Urinary bladder (tissue), 4 donors: Measurements from ENCODE around the gene GPR18. TPM values are rescaled to one million over a fixed set of nuclear protein-coding genes. Genes with fewer than 3 reads are reported as not detected.
"Not testable (repeated sequence)": the region's sequence is repeated elsewhere in the genome, so short reads cannot be mapped to it uniquely, and the experiment has no call there.

Experiments used
- DNase-seq: peaks from one replicate; pipeline ENCODE4 v3.0.0-alpha.2; 2015; ENCODE audit errors: extremely low spot score
- H3K27ac ChIP-seq: one replicate; pipeline ENCODE4 v1.5.1; 2013; ENCODE audit warnings: low read depth, mild to moderate bottlenecking, moderate library complexity
- H3K36me3 ChIP-seq: one replicate; pipeline ENCODE4 v1.6.1; 2013; ENCODE audit warnings: mild to moderate bottlenecking, moderate library complexity; ENCODE audit not compliant: insufficient read depth
- H3K4me1 ChIP-seq: one replicate; pipeline ENCODE4 v1.6.1; 2013; ENCODE audit warnings: mild to moderate bottlenecking, moderate library complexity; ENCODE audit not compliant: insufficient read depth
- H3K4me3 ChIP-seq: one replicate; pipeline ENCODE4 v1.5.1; 2013; ENCODE audit warnings: low read depth, low read length
- WGBS: extraction: QIAGEN DNeasy Blood & Tissue Kit; methylation state at CpG from one replicate; pipeline ENCODE4 v1.1.7; 2013; 5-methylcytosine and 5-hydroxymethylcytosine counted together
- polyA plus RNA-seq: library from polyadenylated mRNA; stranded (reverse); fragments of 200-250 nt; gene quantifications from one replicate; pipeline ENCODE4 v1.2.3, GENCODE V29; 2013
- small RNA-seq: library from RNA; depleted of rRNA; stranded (forward); fragments of <200 nt; gene quantifications from one replicate; pipeline ENCODE3, GENCODE V24; 2014
- total RNA-seq: library from RNA; depleted of rRNA; stranded (reverse); fragments of >200 nt; gene quantifications from one replicate; pipeline ENCODE4 v1.2.3, GENCODE V29; 2014
- donor health status: healthy with polysubstance abuse.
- donor health status: healthy.

Gene GPR18
- total and polyA plus RNA-seq, 2 donors: 0.63 TPM; not detected in 1

DNA sequence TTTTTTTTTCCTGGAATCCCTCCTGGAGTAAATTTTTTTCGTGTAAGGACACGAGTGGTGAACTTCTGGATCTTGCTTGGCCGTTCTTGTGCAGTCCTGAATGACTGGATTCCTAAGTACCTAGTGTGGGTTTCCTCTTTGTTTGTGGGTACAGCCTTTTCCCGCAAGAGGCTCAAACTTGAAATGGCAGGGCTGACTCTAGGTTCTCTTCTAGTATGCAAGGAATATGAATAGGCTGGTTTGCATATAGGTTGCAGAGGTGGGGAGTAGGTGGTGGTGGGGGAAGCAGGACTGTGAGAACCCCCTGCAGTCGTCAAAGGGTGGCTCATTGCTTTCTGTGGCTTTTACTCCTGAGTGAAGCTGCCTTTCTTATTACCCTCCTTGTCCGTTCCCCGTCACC is 43.9 kb downstream of the GPR18 start:
- Histone ChIP-seq H3K27ac (no peak overlapping the region), H3K4me3 (no peak overlapping the region), H3K4me1 (no peaks in the 10 kb centered on the region), H3K36me3 (no peaks in the 10 kb centered on the region)
- WGBS: 63% methylated on average over 7 of the region's 7 CpGs
- no peak for DNase-seq

DNA sequence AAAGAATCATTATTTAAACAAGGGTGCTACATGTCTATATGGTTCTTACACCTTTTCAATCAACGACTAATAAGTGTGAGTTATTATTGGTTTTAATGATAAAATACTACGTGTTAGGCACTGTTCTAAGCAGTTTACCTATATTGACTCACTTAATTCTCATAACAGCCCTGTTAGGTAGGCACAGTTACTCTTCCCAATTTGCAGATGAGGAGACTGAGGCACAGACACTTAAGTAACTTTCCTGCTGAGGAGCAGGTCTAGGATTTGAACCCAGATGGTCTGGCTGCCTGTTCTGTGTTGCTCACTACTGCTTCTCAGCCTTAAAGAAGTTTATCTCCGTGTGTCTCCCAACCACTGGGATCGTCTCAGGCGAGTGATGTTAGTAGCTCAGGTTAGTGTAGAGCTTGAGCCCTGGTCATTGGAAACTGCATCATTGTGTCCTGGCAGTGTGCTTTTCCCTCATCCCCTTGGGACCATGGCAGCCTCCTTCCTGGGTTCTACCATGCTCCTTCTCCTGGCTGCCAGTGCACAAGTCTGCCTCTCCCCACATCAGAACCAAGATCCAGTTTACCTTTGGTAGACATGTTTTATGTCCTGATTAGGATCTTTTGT is 46.7 kb downstream of the GPR18 start:
- no peak for DNase-seq
- Histone ChIP-seq H3K4me1 (no peaks in the 10 kb centered on the region), H3K27ac (no peak overlapping the region), H3K4me3 (no peak overlapping the region), H3K36me3 (no peaks in the 10 kb centered on the region)
- 95% methylated on average over 5 of the region's 5 CpGs for WGBS

GRCh38 chr13:99210627-99211026 is 47.6 kb downstream of the GPR18 start:
- not testable (repeated sequence) for H3K27ac ChIP-seq, H3K4me1 ChIP-seq, H3K36me3 ChIP-seq, H3K4me3 ChIP-seq, DNase-seq
- WGBS: 91% methylated on average over 9 of the region's 9 CpGs

- Histone ChIP-seq H3K36me3 (no peaks in the 10 kb centered on the region), H3K27ac (no peak overlapping the region), H3K4me1 (no peaks in the 10 kb centered on the region), H3K4me3 (no peak overlapping the region)
- 81% methylated on average over 8 of the region's 8 CpGs for WGBS
- no peak for DNase-seq
These were observed 49.2 kb downstream of the GPR18 start for GRCh38 chr13:99208845-99209527.

- H3K4me1 ChIP-seq: no peaks in the 10 kb centered on the region
- DNase-seq: no peak
- WGBS: 92% methylated on average over 3 of the region's 3 CpGs
- no peak overlapping the region for H3K27ac ChIP-seq
- no peak overlapping the region for H3K4me3 ChIP-seq
- no peaks in the 10 kb centered on the region for H3K36me3 ChIP-seq
These were observed 50.0 kb downstream of the GPR18 start for GRCh38 chr13:99208185-99208584.

GRCh38 chr13:99207511-99207910 is 50.7 kb downstream of the GPR18 start:
- WGBS: 96% methylated on average over 7 of the region's 7 CpGs
- H3K4me1 ChIP-seq: no peaks in the 10 kb centered on the region
- no peak overlapping the region for H3K27ac ChIP-seq
- no peak for DNase-seq
- H3K4me3 ChIP-seq: no peak overlapping the region
- no peaks in the 10 kb centered on the region for H3K36me3 ChIP-seq

DNA sequence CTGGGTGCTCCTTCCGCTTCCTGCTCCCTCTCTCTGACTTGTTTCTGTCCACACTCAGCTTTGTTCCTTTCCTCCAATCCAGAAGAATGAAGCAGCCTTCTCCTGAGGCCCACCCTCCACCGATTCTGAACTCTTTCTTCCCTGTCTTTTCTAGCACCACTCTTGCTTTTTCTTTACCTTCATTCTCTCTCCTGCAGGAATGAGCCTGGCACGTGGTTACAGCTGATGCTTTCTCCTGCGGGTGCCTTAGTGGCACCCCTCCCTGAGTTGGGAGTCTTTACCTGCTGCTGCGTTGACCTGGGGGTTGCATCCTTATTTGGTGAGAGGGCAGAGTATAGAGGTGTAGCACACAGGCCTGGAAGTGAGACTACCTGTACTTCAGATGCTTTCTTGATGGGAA is 51.3 kb downstream of the GPR18 start:
- Histone ChIP-seq H3K4me3 (no peak overlapping the region), H3K27ac (no peak overlapping the region), H3K36me3 (no peaks in the 10 kb centered on the region), H3K4me1 (no peaks in the 10 kb centered on the region)
- 95% methylated on average over 5 of the region's 5 CpGs for WGBS
- DNase-seq: no peak

DNA sequence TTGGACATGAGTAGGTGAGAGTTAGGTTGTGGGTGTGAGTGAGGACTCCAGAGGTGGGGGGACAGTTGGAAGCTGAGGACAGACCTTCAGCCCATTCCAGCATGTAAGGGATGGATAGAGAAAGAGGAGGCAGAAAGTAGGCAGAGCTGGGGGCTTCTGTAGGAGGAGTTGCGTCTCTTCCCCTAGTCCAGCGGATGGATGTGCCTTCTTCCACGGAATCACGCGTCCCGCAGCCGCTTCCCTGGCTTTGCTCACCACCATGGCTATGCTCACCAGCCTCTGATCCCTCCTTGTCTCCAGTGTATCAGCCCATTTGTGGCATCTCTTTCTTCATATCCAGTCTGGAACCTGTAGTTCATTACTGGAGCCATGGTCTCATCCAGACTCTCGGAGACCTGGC is 52.0 kb downstream of the GPR18 start:
- WGBS: 98% methylated on average over 8 of the region's 8 CpGs
- Histone ChIP-seq H3K4me3 (no peak overlapping the region), H3K4me1 (no peaks in the 10 kb centered on the region), H3K36me3 (no peaks in the 10 kb centered on the region), H3K27ac (no peak overlapping the region)
- DNase-seq: no peak

- Histone ChIP-seq H3K4me1 (no peaks in the 10 kb centered on the region), H3K27ac (no peak overlapping the region), H3K36me3 (no peaks in the 10 kb centered on the region), H3K4me3 (no peak overlapping the region)
- WGBS: 94% methylated on average over 22 of the region's 22 CpGs
- DNase-seq: no peak
These were observed 52.5 kb downstream of the GPR18 start for GRCh38 chr13:99205621-99206220.

Small RNA genes lying within 50 kb of the gene (small RNA-seq; reads per million reads assigned to genes)
- 0.24 reads per million for gene RN7SKP9

Other genes starting within 250 kb of the GPR18 start
- 57.2 TPM for gene UBAC2, start 57.5 kb downstream of the GPR18 start, total RNA-seq
- 53.1 TPM for gene UBAC2, start 57.5 kb downstream of the GPR18 start, polyA plus RNA-seq
- 22.8 TPM for gene GPR183, start 49.0 kb upstream of the GPR18 start, total RNA-seq
- 22.1 TPM for gene GPR183, start 49.0 kb upstream of the GPR18 start, polyA plus RNA-seq
- 225 TPM for gene TM9SF2, start 243.1 kb upstream of the GPR18 start, total RNA-seq
- 86.3 TPM for gene TM9SF2, start 243.1 kb upstream of the GPR18 start, polyA plus RNA-seq